ENCODE measurements around the gene TPP1.
A peak's percentile ranks its signal among the peaks of the same experiment; 100 is the strongest.

TPP1 gene

DNA sequence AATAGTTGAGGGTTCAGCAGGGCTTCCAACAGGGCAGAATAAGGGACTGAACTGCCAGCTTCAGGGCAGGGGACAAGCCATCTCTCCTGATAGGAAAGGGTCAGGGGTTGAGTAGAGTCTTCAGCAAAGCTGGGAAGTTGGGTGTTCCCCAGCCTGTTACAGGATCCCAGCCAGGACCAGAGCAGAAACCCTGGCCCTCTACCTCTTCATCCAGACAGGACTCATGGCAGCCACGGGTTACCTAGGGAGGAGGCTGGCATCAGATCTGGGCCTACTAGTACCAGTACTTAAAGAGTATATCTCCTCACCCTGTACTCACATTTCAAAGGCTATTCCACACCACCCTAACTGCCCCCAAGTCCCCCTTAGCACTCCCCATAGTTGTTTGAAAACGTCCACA, 4.8 kb downstream of the TPP1 start:
- DNase-seq (ENCODE audit: low spot score): no peak
- ChIA-PET CTCF (no interaction called here), POLR2A (ENCODE audit: low non-redundant PET) (no interaction called here)
- no peak for TF ChIP-seq CTCF (conservative IDR thresholded peaks at IDR 0.05; ENCODE audit: low read depth)
- H3K27ac ChIP-seq: no peak overlapping the region

GRCh38 chr11:6613496-6613895, 5.7 kb downstream of the TPP1 start:
- TF ChIP-seq CTCF (conservative IDR thresholded peaks at IDR 0.05; ENCODE audit: low read depth): no peak
- H3K27ac ChIP-seq: no peak overlapping the region
- POLR2A ChIA-PET (ENCODE audit: low non-redundant PET): no interaction called here
- DNase-seq (ENCODE audit: low spot score): no peak
- CTCF ChIA-PET: interaction anchor here (0.7 kb wide), 2 partner anchors 12 to 87 kb away, joined by 3 read pairs; no protein-coding TSS in a partner anchor

DNA sequence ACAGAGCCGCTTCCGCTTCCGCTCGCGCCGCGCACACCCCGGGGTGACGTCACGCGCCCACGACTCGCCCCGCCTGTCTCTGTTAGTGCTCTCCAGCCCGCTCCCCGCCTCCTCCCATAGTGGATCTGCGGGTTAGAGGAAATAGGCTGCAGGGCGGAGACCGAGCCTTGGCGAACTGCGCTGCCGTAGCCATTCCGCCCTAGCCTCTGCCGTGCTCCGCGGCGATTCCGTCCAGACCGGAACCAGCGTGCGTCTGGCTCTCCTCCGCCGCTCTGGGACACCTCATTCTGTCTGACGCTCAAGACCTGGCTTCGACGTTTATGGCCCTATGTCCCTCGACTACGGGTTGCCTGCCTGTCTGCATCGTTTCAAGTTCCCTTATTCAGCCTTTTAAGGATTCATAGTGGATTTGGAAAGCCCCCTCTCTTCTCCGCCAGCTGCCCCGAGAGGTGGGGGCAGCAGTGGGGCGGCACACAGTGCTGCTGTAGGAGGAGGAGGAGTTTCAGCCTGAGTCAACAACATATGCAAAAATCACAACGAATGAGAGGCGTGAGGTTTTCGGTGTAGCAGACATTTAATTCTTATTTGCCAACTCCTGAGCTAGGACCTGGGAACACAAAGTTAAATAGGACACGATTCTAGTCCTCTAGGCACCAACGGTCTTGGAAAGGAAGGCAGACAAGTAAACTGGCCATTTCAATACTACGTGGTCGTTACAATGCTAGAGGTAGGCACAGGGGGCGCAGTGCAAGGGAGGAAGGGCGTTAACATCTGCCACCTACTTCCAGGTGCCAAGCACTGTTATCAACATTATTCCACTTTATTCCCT, 6.8 kb downstream of the TPP1 start, which contains the start of gene TAF10:
Gene TAF10 (minus strand): TSS at position 4 of the 829 bp plus-strand sequence. CDS start 27 bp downstream, outside the sequence.
- TF ChIP-seq CTCF (conservative IDR thresholded peaks at IDR 0.05; ENCODE audit: low read depth): no peak; the same call in 1 of the 2 replicates
- CTCF ChIA-PET: interaction anchor here (0.6 to 0.7 kb wide), 3 partner anchors 10 to 19 kb away, joined by 3 read pairs; no protein-coding TSS in a partner anchor
- POLR2A ChIA-PET (ENCODE audit: low non-redundant PET): interaction anchor here (0.6 to 1.0 kb wide), 2 partner anchors 10 to 988 kb away, joined by 4 read pairs; no protein-coding TSS in a partner anchor
- DNase-seq (ENCODE audit: low spot score): peak; percentile 93
- peak within 1 kb of the TSS; percentile 99 for H3K27ac ChIP-seq

- ChIA-PET CTCF (interaction anchor here (0.6 kb wide), 1 partner anchor 19 kb away, joined by 3 read pairs; no protein-coding TSS in a partner anchor), POLR2A (ENCODE audit: low non-redundant PET) (interaction anchor here (0.6 to 1.0 kb wide), 2 partner anchors 9 to 988 kb away, joined by 4 read pairs; no protein-coding TSS in a partner anchor)
- DNase-seq (ENCODE audit: low spot score): no peak
- no peak for TF ChIP-seq CTCF (conservative IDR thresholded peaks at IDR 0.05; ENCODE audit: low read depth)
- H3K27ac ChIP-seq: peak overlapping the region; percentile 99
These were observed 7.3 kb downstream of the TPP1 start for GRCh38 chr11:6611963-6612212.

DNA sequence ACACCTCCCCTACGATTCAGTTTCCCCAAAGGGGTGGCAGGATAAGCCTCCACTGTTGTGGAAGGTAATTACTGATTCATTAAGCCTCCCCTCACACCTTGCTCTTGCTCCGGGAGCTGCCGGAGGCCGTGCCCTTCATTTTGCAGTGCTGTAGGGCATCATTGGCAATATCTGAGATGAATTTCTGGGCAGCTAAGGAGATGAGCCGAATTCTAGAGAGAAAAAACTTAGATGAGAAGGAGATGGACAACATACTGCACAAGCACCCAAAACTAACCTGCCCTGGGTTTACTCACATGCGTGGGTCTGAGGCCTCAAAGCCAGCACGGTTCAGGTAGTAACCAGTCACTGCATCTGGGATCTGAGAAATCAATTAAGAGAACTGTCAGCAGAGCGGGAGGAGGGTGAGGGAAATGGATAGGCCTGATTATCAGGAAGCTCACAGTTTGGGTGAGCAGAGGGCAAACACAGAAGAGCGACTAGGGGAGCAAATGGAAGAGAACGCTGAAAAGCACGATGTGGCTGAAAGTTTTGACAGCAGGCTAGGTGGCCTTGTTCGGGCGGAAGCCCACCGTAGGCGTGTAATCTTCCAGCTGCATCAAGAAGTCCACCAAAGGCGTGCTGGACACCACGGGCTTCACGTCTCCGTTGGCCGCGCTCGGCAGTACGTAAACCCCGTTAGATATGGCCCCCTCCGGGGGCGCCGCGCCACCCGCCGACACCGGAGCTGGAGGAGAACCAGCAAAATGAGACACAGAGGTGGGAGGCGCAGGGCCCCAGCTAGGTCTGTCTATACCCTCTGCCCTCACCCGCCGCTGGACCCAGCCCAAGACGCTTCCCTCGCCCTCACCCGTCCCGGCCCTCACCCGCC, 7.9 kb downstream of the TPP1 start:
- POLR2A ChIA-PET (ENCODE audit: low non-redundant PET): interaction anchor here (0.6 to 1.0 kb wide), 2 partner anchors 9 to 989 kb away, joined by 4 read pairs; no protein-coding TSS in a partner anchor
- no peak for TF ChIP-seq CTCF (conservative IDR thresholded peaks at IDR 0.05; ENCODE audit: low read depth)
- CTCF ChIA-PET: interaction anchor here (0.6 kb wide), 1 partner anchor 18 kb away, joined by 3 read pairs; no protein-coding TSS in a partner anchor
- no peak for DNase-seq (ENCODE audit: low spot score)
- H3K27ac ChIP-seq: peak overlapping the region; percentile 99

GRCh38 chr11:6610591-6610990, 8.6 kb downstream of the TPP1 start:
- no peak for TF ChIP-seq CTCF (conservative IDR thresholded peaks at IDR 0.05; ENCODE audit: low read depth)
- peak overlapping the region; percentile 99 for H3K27ac ChIP-seq
- CTCF ChIA-PET: no interaction called here
- POLR2A ChIA-PET (ENCODE audit: low non-redundant PET): no interaction called here
- no peak for DNase-seq (ENCODE audit: low spot score)

All from RWPE1 (cell line).